ENCODE results near the gene TEKTIP1.

TEKTIP1 gene

GRCh38 chr19:3531716-3532115 lies 7.3 kb upstream of the TEKTIP1 start:
- H3K4me3 ChIP-seq (ENCODE audit: low read depth, low read length) = no peak overlapping the region
- DNase-seq (ENCODE audit: low read depth) = no peak
- TF ChIP-seq, protein P1, sequence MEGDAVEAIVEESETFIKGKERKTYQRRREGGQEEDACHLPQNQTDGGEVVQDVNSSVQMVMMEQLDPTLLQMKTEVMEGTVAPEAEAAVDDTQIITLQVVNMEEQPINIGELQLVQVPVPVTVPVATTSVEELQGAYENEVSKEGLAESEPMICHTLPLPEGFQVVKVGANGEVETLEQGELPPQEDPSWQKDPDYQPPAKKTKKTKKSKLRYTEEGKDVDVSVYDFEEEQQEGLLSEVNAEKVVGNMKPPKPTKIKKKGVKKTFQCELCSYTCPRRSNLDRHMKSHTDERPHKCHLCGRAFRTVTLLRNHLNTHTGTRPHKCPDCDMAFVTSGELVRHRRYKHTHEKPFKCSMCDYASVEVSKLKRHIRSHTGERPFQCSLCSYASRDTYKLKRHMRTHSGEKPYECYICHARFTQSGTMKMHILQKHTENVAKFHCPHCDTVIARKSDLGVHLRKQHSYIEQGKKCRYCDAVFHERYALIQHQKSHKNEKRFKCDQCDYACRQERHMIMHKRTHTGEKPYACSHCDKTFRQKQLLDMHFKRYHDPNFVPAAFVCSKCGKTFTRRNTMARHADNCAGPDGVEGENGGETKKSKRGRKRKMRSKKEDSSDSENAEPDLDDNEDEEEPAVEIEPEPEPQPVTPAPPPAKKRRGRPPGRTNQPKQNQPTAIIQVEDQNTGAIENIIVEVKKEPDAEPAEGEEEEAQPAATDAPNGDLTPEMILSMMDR (IDR thresholded peaks at IDR 0.05; ENCODE audit: insufficient read depth, low read depth, low read length, missing control alignments) = no peak

DNA sequence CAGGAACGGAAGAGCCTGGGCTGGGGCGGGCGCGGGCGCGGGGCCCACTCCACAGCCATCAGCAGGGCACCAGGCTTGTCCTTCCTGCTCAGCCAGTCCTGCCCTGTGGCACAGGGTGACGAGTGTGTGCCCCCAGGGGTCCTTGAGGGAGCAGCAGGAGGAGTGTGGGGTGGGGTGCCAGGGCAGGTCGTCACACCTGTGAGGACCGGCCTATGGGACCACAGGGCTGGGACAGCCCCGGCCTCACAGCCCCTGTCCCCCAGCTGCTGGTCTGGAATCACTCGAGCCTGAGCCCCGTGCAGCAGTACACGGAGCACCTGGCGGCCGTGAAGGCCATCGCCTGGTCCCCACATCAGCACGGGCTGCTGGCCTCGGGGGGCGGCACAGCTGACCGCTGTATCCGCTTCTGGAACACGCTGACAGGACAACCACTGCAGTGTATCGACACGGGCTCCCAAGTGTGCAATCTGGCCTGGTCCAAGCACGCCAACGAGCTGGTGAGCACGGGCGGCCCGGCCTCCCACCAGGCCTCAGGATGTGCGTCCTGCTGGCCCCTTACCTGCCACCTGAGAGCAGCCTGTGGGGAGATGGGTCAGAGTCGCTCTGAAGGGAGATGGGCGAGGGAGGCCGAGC lies 6.7 kb upstream of the TEKTIP1 start:
- no peak overlapping the region for H3K4me3 ChIP-seq (ENCODE audit: low read depth, low read length)
- no peak for DNase-seq (ENCODE audit: low read depth)
- TF ChIP-seq, protein P1 (IDR thresholded peaks at IDR 0.05; ENCODE audit: insufficient read depth, low read depth, low read length, missing control alignments) = no peak

DNA sequence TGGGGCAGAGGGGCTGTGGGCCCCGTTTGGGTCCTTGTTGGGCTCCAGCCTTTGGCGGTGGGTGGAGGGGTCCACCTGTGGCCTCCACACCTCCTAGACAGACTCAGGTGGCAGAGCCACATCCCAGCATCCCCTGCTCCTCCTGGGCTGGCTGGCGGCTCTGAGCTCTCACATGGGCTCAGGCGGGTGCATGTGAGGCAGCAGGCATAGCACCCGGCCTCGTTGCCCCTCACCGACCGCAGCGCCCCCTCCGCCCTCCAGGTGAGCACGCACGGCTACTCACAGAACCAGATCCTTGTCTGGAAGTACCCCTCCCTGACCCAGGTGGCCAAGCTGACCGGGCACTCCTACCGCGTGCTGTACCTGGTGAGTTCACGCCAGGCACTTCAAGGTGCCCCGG lies 5.9 kb upstream of the TEKTIP1 start:
- no peak for DNase-seq (ENCODE audit: low read depth)
- no peak overlapping the region for H3K4me3 ChIP-seq (ENCODE audit: low read depth, low read length)
- TF ChIP-seq, protein P1 (IDR thresholded peaks at IDR 0.05; ENCODE audit: insufficient read depth, low read depth, low read length, missing control alignments) = no peak

DNA sequence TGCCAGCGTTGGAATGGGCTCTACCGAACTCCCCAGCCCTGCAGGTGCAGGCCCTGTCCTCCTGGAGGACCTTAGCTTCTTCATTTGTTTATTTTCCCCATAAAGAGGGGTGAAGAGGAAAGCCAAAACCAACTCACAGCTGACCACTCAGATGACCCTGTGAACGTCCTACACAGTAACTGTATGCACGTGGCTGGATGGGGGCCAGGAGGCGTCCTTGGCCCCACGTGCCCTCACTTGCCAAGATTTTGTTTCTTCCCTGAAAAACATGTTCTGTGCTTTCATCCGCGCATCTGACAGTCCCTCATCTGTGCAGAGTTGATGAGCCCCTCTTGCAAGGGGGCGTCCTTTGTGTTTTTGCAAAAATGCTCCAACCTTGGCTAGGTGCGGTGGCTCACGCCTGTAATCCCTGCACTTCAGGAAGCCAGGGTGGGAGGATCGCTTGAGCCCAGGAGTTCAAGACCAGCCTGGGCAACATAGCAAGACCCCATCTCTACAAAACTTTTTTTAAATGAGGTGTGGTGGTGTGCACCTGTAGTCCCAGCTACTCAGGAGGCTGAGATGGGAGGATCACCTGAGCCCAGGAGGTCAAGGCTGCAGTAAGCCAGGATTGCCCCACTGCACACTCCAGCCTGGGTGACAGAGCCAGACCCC lies 5.3 kb upstream of the TEKTIP1 start:
- TF ChIP-seq, protein P1 (IDR thresholded peaks at IDR 0.05; ENCODE audit: insufficient read depth, low read depth, low read length, missing control alignments) = no peak
- DNase-seq (ENCODE audit: low read depth) = no peak
- no peak overlapping the region for H3K4me3 ChIP-seq (ENCODE audit: low read depth, low read length)

DNA sequence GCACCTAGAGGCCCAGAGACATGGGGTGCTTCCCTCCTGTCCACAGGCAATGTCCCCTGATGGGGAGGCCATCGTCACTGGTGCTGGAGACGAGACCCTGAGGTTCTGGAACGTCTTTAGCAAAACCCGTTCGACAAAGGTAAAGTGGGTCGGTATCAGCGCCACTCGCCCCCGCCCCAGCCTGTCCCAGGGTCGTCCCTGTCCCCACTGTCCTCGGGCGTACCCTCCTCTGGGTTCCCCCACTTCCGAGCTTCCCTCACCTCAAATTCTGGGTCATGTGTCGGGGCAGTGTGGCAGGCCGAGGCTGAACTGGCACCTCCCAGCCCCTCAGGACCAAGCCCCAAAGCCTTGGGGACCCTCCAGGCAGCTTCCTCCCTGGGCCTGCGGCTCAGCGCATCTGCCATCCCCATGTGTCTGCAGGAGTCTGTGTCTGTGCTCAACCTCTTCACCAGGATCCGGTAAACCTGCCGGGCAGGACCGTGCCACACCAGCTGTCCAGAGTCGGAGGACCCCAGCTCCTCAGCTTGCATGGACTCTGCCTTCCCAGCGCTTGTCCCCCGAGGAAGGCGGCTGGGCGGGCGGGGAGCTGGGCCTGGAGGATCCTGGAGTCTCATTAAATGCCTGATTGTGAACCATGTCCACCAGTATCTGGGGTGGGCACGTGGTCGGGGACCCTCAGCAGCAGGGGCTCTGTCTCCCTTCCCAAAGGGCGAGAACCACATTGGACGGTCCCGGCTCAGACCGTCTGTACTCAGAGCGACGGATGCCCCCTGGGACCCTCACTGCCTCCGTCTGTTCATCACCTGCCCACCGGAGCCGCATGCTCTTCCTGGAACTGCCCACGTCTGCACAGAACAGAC lies 4.4 kb upstream of the TEKTIP1 start:
- DNase-seq (ENCODE audit: low read depth) = no peak
- H3K4me3 ChIP-seq (ENCODE audit: low read depth, low read length) = no peak overlapping the region
- TF ChIP-seq, protein P1 (IDR thresholded peaks at IDR 0.05; ENCODE audit: insufficient read depth, low read depth, low read length, missing control alignments) = no peak

- no peak overlapping the region for H3K4me3 ChIP-seq (ENCODE audit: low read depth, low read length)
- no peak for DNase-seq (ENCODE audit: low read depth)
- TF ChIP-seq, protein P1 (IDR thresholded peaks at IDR 0.05; ENCODE audit: insufficient read depth, low read depth, low read length, missing control alignments) = no peak
Observed at GRCh38 chr19:3535235-3535535, 3.8 kb upstream of the TEKTIP1 start.
